WERI-Rb-1 (cell line): ENCODE results near the gene RARB.

Experiments used
- DNase-seq: peaks from one replicate; pipeline ENCODE4 v3.0.0-alpha.2; 2020
- H3K27ac ChIP-seq: fragments of 250-450 bp; sonication (Bioruptor Pico); 2 replicates; pipeline ENCODE4 v1.5.1; 2020; ENCODE audit warnings: mild to moderate bottlenecking, moderate library complexity
- H3K27me3 ChIP-seq: fragments of 250-450 bp; sonication (Bioruptor Pico); 2 replicates; pipeline ENCODE4 v1.5.1; 2021; ENCODE audit warnings: mild to moderate bottlenecking, low read depth, moderate library complexity; ENCODE audit not compliant: insufficient read depth, severe bottlenecking
- H3K36me3 ChIP-seq: fragments of 250-450 bp; sonication (Bioruptor Pico); 2 replicates; pipeline ENCODE4 v1.5.1; 2020; ENCODE audit warnings: mild to moderate bottlenecking, moderate library complexity
- H3K4me3 ChIP-seq: 2 replicates; pipeline ENCODE4 v1.5.1; 2011; ENCODE audit warnings: low read depth, mild to moderate bottlenecking, control low read depth, low read length
- H3K9me3 ChIP-seq: fragments of 250-450 bp; sonication (Bioruptor Pico); 2 replicates; pipeline ENCODE4 v1.5.1; 2021; ENCODE audit warnings: mild to moderate bottlenecking, moderate library complexity; ENCODE audit not compliant: severe bottlenecking
- CTCF ChIP-seq: IDR thresholded peaks from 2 replicates; pipeline ENCODE4 v1.5.1; 2011; ENCODE audit warnings: low read depth, mild to moderate bottlenecking, control low read depth, inconsistent platforms, low read length

Gene RARB

GRCh38 chr3:25495726-25496253 lies 67.7 kb downstream of the RARB start:
- Histone ChIP-seq H3K36me3 (no peaks in the 10 kb centered on the region), H3K4me3 (no peak overlapping the region), H3K9me3 (no peaks in the 10 kb centered on the region), H3K27ac (no peak overlapping the region), H3K27me3 (no peaks in the 10 kb centered on the region)
- DNase-seq: no peak
- no peak for TF ChIP-seq CTCF

GRCh38 chr3:25497096-25497495 lies 69.0 kb downstream of the RARB start:
- H3K27me3 ChIP-seq: no peaks in the 10 kb centered on the region
- no peak for TF ChIP-seq CTCF
- no peak overlapping the region for H3K4me3 ChIP-seq
- no peak overlapping the region for H3K27ac ChIP-seq
- no peak for DNase-seq
- no peaks in the 10 kb centered on the region for H3K36me3 ChIP-seq
- no peaks in the 10 kb centered on the region for H3K9me3 ChIP-seq

- DNase-seq: no peak
- Histone ChIP-seq H3K4me3 (no peak overlapping the region), H3K36me3 (no peaks in the 10 kb centered on the region), H3K27me3 (no peaks in the 10 kb centered on the region), H3K27ac (no peak overlapping the region), H3K9me3 (no peaks in the 10 kb centered on the region)
- TF ChIP-seq CTCF: no peak
Measured at GRCh38 chr3:25500706-25501210, 72.7 kb downstream of the RARB start.

GRCh38 chr3:25502233-25502632 lies 74.2 kb downstream of the RARB start:
- no peaks in the 10 kb centered on the region for H3K36me3 ChIP-seq
- TF ChIP-seq CTCF: no peak
- no peak for DNase-seq
- H3K9me3 ChIP-seq: no peaks in the 10 kb centered on the region
- no peak overlapping the region for H3K4me3 ChIP-seq
- no peak overlapping the region for H3K27ac ChIP-seq
- no peaks in the 10 kb centered on the region for H3K27me3 ChIP-seq

- H3K27me3 ChIP-seq: no peaks in the 10 kb centered on the region
- no peaks in the 10 kb centered on the region for H3K36me3 ChIP-seq
- no peaks in the 10 kb centered on the region for H3K9me3 ChIP-seq
- no peak for TF ChIP-seq CTCF
- no peak overlapping the region for H3K27ac ChIP-seq
- H3K4me3 ChIP-seq: no peak overlapping the region
- DNase-seq: no peak
Measured at GRCh38 chr3:25503898-25504301, 75.8 kb downstream of the RARB start.

- TF ChIP-seq CTCF: no peak
- DNase-seq: no peak
- no peak overlapping the region for H3K27ac ChIP-seq
- H3K27me3 ChIP-seq: no peaks in the 10 kb centered on the region
- H3K36me3 ChIP-seq: no peaks in the 10 kb centered on the region
- H3K9me3 ChIP-seq: no peaks in the 10 kb centered on the region
- no peak overlapping the region for H3K4me3 ChIP-seq
Measured at GRCh38 chr3:25505581-25505980, 77.5 kb downstream of the RARB start.
